ENCODE measurements around the gene PRKAR2B.
A peak's percentile ranks its signal among the peaks of the same experiment; 100 is the strongest.
"Not testable (repeated sequence)": the region's sequence is repeated elsewhere in the genome, so short reads cannot be mapped to it uniquely, and the experiment has no call there.

Gene PRKAR2B

DNA sequence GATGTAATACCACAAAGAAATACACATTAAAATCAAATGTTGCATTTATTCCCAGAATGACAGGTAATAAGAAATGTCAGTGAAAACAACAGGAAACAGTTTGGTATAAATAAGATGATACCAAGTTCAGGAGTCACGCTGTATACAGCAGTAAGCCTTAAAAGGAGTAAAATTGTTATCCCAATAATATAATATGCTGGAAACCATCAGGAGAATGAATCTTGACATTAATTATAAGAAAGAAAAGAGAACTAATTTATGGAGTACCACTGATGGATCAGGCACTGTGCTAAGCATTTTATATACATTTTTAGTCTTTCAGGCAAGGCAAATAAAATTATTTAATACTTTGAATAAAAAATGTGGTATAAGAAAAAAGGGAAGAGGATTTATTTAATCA lies 27.6 kb downstream of the PRKAR2B start:
- no peak for DNase-seq (ENCODE audit: low read depth, low spot score)
- no peak overlapping the region for H3K4me3 ChIP-seq (ENCODE audit: low read length)

DNA sequence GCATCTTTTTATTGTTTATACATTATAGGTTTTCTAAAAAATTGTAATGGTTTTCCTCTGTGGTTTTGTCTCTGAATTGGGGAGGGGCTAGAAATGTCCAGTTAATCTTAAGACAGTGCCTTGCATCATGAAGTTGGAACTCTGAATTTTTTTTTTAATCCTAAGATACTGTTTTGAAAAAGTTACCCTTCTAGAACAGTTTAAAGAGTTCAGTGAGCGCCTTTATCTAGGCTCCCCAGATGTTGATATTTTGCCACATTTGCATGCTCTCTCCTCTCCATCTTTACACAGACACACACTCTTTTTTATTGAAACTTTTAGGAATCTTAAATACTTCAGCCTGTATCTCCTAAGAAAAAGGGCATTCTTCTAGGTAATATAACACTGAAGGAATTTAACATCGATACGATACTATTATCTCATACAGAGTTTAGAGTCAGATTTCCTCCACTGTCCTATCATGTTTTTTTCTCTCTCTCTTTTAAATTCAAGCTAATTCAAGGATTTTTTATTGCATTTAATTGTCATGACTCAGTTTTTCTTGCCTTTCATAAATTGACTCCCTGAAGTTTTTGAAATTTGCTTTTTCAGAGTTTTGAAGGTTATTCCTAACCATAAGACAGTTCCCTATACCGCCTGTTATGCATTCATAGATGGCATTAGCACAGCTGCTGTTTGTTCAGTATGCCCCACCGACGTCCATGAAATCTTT lies 31.5 kb downstream of the PRKAR2B start:
- no peak overlapping the region for H3K4me3 ChIP-seq (ENCODE audit: low read length)
- no peak for DNase-seq (ENCODE audit: low read depth, low spot score)

GRCh38 chr7:107076781-107077698 lies 32.5 kb downstream of the PRKAR2B start:
- no peak overlapping the region for H3K4me3 ChIP-seq (ENCODE audit: low read length)
- DNase-seq (ENCODE audit: low read depth, low spot score): no peak

- no peak for DNase-seq (ENCODE audit: low read depth, low spot score)
- H3K4me3 ChIP-seq (ENCODE audit: low read length): no peak overlapping the region
Observed at GRCh38 chr7:107077699-107078516, 33.4 kb downstream of the PRKAR2B start.

- no peak for DNase-seq (ENCODE audit: low read depth, low spot score)
- H3K4me3 ChIP-seq (ENCODE audit: low read length): no peak overlapping the region
Observed at GRCh38 chr7:107078517-107078966, 34.0 kb downstream of the PRKAR2B start.

DNA sequence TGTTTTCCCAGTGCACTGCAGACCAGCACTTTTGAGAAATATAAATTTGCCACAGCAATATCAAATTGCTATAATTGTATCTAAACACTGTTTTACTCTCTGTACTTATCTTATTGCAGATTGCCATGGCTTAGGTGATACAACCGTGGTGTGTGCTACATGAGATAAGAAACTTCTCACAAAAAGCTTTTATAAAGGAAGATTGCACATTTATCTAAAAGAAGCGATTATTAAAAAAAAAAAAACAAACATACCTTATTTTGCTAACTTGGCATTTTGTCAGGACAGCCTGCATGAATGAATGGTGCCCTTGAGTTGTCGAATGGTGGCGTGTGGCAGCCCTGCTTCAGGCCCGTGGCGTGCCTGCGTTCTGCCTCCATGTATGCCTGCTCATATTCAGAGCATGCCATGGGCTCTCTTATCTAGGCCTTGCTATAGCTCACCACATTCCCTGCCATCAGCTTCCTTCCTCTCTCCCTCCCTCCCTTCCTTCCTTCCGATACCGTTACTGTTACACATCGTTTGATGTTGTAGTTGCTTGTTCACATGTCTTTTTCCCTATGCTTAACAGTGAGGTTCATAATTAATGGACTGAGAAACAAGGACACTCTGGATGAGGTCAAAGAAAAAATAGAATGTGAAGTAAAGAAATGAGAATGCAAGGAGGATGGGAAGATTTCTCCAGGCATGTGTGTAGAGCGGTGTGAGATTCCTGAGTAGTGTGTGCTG lies 34.9 kb downstream of the PRKAR2B start:
- DNase-seq (ENCODE audit: low read depth, low spot score): no peak
- no peak overlapping the region for H3K4me3 ChIP-seq (ENCODE audit: low read length)

DNA sequence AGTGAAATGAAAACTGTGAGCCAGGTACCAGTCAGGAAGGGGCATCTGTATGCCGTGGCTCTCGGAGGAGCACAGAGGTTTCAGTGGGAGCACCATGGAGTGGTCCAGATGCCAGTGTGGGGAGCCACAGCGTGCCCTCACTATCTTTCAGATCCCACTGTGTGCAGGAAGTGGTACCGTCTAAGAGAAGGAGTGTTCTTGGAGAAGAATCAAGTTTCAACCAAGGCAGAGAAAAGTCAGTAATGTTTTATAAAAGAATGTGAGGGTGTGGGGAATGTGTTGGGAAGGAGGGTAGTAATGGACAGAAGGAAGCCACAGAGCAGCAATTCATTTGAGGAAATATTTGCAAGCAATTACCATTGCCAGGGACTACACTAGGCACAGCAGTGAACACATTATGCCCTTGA lies 35.6 kb downstream of the PRKAR2B start:
- no peak overlapping the region for H3K4me3 ChIP-seq (ENCODE audit: low read length)
- DNase-seq (ENCODE audit: low read depth, low spot score): peak; percentile 5

- DNase-seq (ENCODE audit: low read depth, low spot score): no peak
- no peak overlapping the region for H3K4me3 ChIP-seq (ENCODE audit: low read length)
Observed at GRCh38 chr7:107080533-107080932, 36.0 kb downstream of the PRKAR2B start.

- H3K4me3 ChIP-seq (ENCODE audit: low read length): no peak overlapping the region
- DNase-seq (ENCODE audit: low read depth, low spot score): no peak
Observed at GRCh38 chr7:107085180-107085579, 40.7 kb downstream of the PRKAR2B start.

DNA sequence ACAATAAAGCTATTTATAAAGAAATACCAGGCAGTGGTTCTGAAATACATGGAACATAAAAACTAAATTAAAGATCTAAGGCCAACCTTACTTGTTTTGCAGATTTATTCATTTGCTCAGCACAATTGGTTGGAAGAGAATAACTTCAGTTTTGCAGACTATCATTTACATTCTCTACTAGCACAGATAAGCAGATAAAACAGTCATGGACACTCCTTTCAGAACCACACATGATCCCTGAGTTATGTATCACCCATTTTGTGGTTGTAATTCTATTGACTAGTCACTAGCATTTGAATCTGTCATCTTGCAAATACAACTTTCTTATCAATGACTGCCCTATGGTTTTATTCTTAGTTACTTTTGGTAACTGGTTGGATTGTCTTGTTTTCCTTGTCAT lies 45.1 kb downstream of the PRKAR2B start:
- no peak overlapping the region for H3K4me3 ChIP-seq (ENCODE audit: low read length)
- no peak for DNase-seq (ENCODE audit: low read depth, low spot score)

GRCh38 chr7:107090457-107090856 lies 46.0 kb downstream of the PRKAR2B start:
- DNase-seq (ENCODE audit: low read depth, low spot score): peak; percentile 15
- no peak overlapping the region for H3K4me3 ChIP-seq (ENCODE audit: low read length)

GRCh38 chr7:107091306-107091705 lies 46.8 kb downstream of the PRKAR2B start:
- DNase-seq (ENCODE audit: low read depth, low spot score): no peak
- no peak overlapping the region for H3K4me3 ChIP-seq (ENCODE audit: low read length)

DNA sequence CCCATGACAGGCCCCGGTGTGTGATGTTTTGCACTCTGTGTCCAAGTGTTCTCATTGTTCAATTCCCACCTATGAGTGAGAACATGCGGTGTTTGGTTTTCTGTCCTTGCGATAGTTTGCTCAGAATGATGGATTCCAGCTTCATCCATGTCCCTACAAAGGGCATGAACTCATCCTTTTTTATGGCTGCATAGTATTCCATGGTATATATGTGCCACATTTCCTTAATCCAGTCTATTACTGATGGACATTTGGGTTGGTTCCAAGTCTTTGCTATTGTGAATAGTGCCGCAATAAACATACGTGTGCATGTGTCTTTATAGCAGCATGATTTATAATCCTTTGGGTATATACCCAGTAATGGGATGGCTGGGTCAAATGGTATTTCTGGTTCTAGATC lies 49.2 kb downstream of the PRKAR2B start:
- not testable (repeated sequence) for H3K4me3 ChIP-seq (ENCODE audit: low read length)

DNA sequence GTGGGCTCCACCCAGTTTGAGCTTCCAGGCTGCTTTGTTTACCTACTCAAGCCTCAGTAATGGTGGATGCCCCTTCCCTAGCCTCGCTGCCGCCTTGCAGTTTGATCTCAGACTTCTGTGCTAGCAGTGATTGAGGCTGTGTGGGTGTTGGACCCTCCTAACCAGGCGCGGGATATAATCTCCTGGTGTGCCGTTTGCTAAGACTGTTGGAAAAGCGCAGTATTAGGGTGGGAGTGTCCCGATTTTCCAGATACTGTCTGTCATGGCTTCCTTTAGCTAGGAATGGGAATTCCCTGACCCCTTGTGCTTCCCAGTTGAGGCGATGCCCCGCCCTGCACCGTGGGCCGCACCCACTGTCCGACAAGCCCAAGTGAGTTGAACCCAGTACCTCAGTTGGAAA lies 54.6 kb downstream of the PRKAR2B start:
- not testable (repeated sequence) for DNase-seq (ENCODE audit: low read depth, low spot score); H3K4me3 ChIP-seq (ENCODE audit: low read length)

More for the DNA sequence above, 49.2 kb downstream of the PRKAR2B start:
- not testable (repeated sequence) for DNase-seq (ENCODE audit: low read depth, low spot score)

DNA sequence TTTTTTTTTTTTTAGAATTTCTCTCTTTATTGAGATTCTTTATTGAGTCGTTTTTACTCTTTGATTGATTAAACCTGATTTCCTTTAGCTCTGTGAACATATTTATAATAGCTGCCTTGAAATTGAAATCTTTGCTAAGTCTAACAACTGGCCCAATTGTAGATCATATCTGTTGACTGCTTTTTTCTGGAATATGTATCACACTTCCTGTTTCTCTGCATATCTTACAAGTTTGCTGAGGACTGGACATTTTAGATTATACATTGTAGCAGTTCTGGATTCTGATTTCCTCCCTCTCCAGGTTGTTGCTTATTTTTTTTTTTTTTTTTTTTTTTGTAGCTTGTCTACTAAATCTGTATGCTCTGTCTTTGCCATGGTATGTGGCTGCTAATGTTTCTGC lies 56.3 kb downstream of the PRKAR2B start:
- no peak for DNase-seq (ENCODE audit: low read depth, low spot score)
- H3K4me3 ChIP-seq (ENCODE audit: low read length): no peak overlapping the region

DNA sequence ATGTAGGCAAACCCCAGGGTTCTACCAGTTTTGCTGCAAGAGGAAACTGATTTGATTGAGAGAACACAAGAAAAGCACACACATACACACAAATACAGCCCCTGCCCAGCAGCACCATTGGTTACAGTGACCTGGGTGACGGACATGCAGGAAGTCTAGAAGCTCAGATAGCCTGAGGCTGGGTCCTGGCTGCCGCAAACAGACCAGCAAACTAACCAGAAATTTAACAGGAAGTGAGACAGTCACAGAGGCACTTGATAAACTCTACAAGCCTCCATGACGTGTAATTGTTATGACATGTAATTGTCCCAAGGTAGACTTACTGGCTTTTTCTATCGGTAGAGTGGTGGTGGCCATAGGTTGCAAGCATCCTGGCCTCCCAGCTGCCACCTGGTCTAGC lies 58.9 kb downstream of the PRKAR2B start:
- no peak overlapping the region for H3K4me3 ChIP-seq (ENCODE audit: low read length)
- DNase-seq (ENCODE audit: low read depth, low spot score): no peak

- no peak overlapping the region for H3K4me3 ChIP-seq (ENCODE audit: low read length)
- no peak for DNase-seq (ENCODE audit: low read depth, low spot score)
Observed at GRCh38 chr7:107104801-107105200, 60.3 kb downstream of the PRKAR2B start.

- H3K4me3 ChIP-seq (ENCODE audit: low read length): no peak overlapping the region
- DNase-seq (ENCODE audit: low read depth, low spot score): no peak
Observed at GRCh38 chr7:107105591-107106245, 61.2 kb downstream of the PRKAR2B start.

Measured in Jurkat, Clone E6-1 (cell line).